K562 (cell line): Measurements from ENCODE around the gene VASH1. TPM values are rescaled to one million over a fixed set of nuclear protein-coding genes. Genes with fewer than 3 reads are reported as not detected.

ENCODE experiments used
- CC2D1A ChIP-seq: fragments of 450-650 bp; IDR thresholded peaks from 2 replicates; pipeline ENCODE4 v1.6.1; 2017; ENCODE audit warnings: mild to moderate bottlenecking
- ELF4 ChIP-seq: fragments of 450-650 bp; formaldehyde crosslinking; IDR thresholded peaks from 2 replicates; pipeline ENCODE4 v1.4.0; 2022; ENCODE audit warnings: missing genetic modification characterization
- FOSL1 ChIP-seq: fragments of 200-800 bp; sonication (Bioruptor generic); conservative IDR thresholded peaks from 2 replicates; pipeline ENCODE4 v1.6.1; 2016; ENCODE audit warnings: missing genetic modification characterization, missing compliant biosample characterization
- PBX2 ChIP-seq, 2 experiments: IDR thresholded peaks in 1 of 2; conservative IDR thresholded peaks in 1 of 2; 2 replicates each; pipeline ENCODE4 v1.6.1; 2016; ENCODE audit warnings: low read depth in 2 of 2, mild to moderate bottlenecking in 1 of 2, missing compliant biosample characterization in 1 of 2, missing genetic modification characterization in 1 of 2, moderate library complexity in 1 of 2
- POLR3A ChIP-seq: IDR thresholded peaks from 2 replicates; pipeline ENCODE4 v1.6.1; 2011; ENCODE audit warnings: borderline replicate concordance, mild to moderate bottlenecking, moderate library complexity; ENCODE audit not compliant: insufficient read length, insufficient read depth; ENCODE audit errors: extremely low read depth
- RAD21 ChIP-seq, 2 experiments: fragments of 250-450 bp in 1 of 2; fragments of 450-650 bp in 1 of 2; sonication (Bioruptor Pico) in 1 of 2; formaldehyde crosslinking in 1 of 2; IDR thresholded peaks in 1 of 2; conservative IDR thresholded peaks in 1 of 2; 2 replicates each; pipeline versions ENCODE4 v1.4.0 to v1.8.0; 2020 to 2022; ENCODE audit warnings: mild to moderate bottlenecking in 2 of 2, moderate library complexity in 1 of 2
- TEAD1 ChIP-seq, 2 experiments: fragments of 450-650 bp in 1 of 2; sonication (generic) in 1 of 2; formaldehyde crosslinking; IDR thresholded peaks; 2 replicates each; pipeline versions ENCODE4 v1.4.0 to v1.8.0; 2020 to 2022; ENCODE audit warnings: mild to moderate bottlenecking in 2 of 2, missing genetic modification reagents in 1 of 2
- ZBTB8A ChIP-seq: fragments of 450-650 bp; IDR thresholded peaks from 2 replicates; pipeline ENCODE4 v1.6.1; 2018; ENCODE audit warnings: mild to moderate bottlenecking, moderate library complexity; ENCODE audit not compliant: partially characterized antibody
- ZNF12 ChIP-seq: sonication (generic); formaldehyde crosslinking; IDR thresholded peaks from 2 replicates; pipeline ENCODE4 v1.4.0; 2020; ENCODE audit warnings: mild to moderate bottlenecking, missing genetic modification reagents
- ZNF431 ChIP-seq: sonication (generic); formaldehyde crosslinking; IDR thresholded peaks from 2 replicates; pipeline ENCODE4 v1.8.0; 2022; ENCODE audit warnings: mild to moderate bottlenecking, missing genetic modification reagents
- polyA plus RNA-seq, 8 experiments: library from polyadenylated mRNA; depleted of rRNA in 4 of 8; stranded (reverse) in 5 of 8; unstranded in 3 of 8; fragments of >200 nt; fragmentation: Nextera tagmentation in 2 of 8; fragmentation: Illumina TruSeq in 1 of 8; extraction: Ambion mirVana in 2 of 8; extraction: Trizol in 1 of 8; gene quantifications; 2 replicates each; pipeline versions ENCODE4 v1.2.1 to v1.2.3, GENCODE V29; 2011 to 2014; ENCODE audit warnings: inconsistent platforms in 1 of 8, missing spikeins in 1 of 8
- total RNA-seq, 7 experiments: library from RNA; depleted of rRNA in 6 of 7; stranded (reverse); fragments of >200 nt in 6 of 7; fragmentation: Illumina TruSeq in 2 of 7; extraction: Trizol in 2 of 7; gene quantifications; 2 replicates each; pipeline versions ENCODE4 v1.2.1 to v1.2.3, GENCODE V29; 2011 to 2021; ENCODE audit warnings: low replicate concordance in 1 of 7
- TF ChIP-seq, protein P1 (sequence below): fragments of 450-650 bp; IDR thresholded peaks from one replicate; pipeline ENCODE4 v1.6.1; 2018; ENCODE audit warnings: mild to moderate bottlenecking, moderate library complexity; ENCODE audit not compliant: partially characterized antibody
- TF ChIP-seq, protein P2 (sequence below): fragments of 250-450 bp; sonication (Bioruptor Pico); IDR thresholded peaks from 2 replicates; pipeline ENCODE4 v1.4.0; 2020; ENCODE audit warnings: mild to moderate bottlenecking, moderate library complexity, borderline replicate concordance
- TF ChIP-seq, protein P3 (sequence below): fragments of 250-450 bp; sonication (Bioruptor Pico); IDR thresholded peaks from 2 replicates; pipeline ENCODE4 v1.8.0; 2022; ENCODE audit warnings: inconsistent platforms
- TF ChIP-seq, protein P4 (sequence below), 2 experiments: fragments of 200-800 bp in 1 of 2; sonication (Bioruptor generic) in 1 of 2; sonication (generic) in 1 of 2; formaldehyde crosslinking in 1 of 2; IDR thresholded peaks in 1 of 2; conservative IDR thresholded peaks in 1 of 2; 2 replicates each; pipeline versions ENCODE4 v1.5.0 to v1.6.1; 2016 to 2020; ENCODE audit warnings: missing compliant biosample characterization in 1 of 2, missing genetic modification characterization in 1 of 2, missing genetic modification reagents in 1 of 2

Gene VASH1
- total and polyA plus RNA-seq, 9 of the 15 experiments (the other 6 are each of a cell fraction or from before 2014, with no cell fraction given), result 0.01 to 0.43 (median 0.13) TPM; not detected in 1

DNA sequence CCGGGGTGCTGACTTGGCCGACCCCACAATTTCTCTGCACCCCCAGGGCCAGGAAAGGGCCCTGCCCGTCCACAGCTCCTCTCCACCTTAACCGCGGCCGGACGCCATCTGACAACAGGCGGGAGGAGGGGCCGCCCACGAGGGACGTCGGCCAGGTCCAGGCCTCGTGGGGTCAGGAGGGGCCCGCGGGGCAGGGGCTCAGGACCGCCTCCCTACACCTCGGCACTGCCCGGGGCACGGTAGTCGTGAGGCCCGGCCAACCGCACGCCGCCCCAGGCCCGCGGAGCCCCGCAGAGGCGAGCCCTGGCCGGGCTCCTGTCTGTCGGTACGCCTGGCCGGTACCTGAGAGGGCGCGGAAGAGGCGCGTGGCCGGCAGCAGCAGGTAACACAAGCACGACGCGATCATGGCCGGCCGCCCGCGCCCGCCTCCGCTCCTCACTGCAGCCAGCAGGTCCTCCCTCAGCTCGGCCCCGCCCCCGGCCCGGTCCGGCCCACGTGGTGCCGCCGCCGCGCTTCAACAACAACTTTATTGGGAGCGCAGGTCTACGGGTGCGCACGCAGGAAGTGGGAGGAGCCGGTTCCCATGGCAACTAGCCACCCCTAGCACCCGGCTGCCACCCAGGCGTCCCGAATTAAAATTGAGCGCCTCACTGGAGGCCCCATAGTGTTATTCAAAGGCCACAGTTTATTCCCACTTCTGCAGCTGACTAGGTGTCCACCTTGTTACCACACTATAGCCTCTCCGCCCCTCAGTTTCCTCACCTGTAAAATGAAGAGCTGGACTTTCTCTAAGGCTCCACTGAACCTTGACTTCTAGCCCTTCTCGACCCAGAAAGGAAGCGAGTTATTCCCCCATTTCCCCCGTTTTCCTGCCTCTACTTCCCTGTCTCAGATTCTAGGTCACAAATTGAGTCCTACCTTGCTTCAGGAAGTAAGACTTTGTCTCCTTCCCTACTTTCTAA is 51.4 kb downstream of the VASH1 start, which contains the start of gene ANGEL1 (continued):
- TF ChIP-seq TEAD1 (CRISPR knock-in tag; IDR thresholded peaks at IDR 0.05) (no peak), POLR3A (no peak), RAD21 (CRISPR knock-in tag; conservative IDR thresholded peaks at IDR 0.05 in 1 of 2, IDR thresholded peaks at IDR 0.05 in 1 of 2) (no peak), PBX2 (CRISPR knock-in tag; IDR thresholded peaks at IDR 0.05; ENCODE audit: low read depth) (no peak), PBX2 (tag; conservative IDR thresholded peaks at IDR 0.05; ENCODE audit: low read depth) (no peak), ZBTB8A (no peak), ZNF12 (CRISPR knock-in tag) (no peak), ELF4 (CRISPR knock-in tag) (no peak), FOSL1 (no peak), ZNF431 (no peak; the same call in 1 of the 2 replicates), CC2D1A (no peak)
- TF ChIP-seq, protein P1, sequence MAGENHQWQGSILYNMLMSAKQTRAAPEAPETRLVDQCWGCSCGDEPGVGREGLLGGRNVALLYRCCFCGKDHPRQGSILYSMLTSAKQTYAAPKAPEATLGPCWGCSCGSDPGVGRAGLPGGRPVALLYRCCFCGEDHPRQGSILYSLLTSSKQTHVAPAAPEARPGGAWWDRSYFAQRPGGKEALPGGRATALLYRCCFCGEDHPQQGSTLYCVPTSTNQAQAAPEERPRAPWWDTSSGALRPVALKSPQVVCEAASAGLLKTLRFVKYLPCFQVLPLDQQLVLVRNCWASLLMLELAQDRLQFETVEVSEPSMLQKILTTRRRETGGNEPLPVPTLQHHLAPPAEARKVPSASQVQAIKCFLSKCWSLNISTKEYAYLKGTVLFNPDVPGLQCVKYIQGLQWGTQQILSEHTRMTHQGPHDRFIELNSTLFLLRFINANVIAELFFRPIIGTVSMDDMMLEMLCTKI, result no peak
- TF ChIP-seq, protein P2, sequence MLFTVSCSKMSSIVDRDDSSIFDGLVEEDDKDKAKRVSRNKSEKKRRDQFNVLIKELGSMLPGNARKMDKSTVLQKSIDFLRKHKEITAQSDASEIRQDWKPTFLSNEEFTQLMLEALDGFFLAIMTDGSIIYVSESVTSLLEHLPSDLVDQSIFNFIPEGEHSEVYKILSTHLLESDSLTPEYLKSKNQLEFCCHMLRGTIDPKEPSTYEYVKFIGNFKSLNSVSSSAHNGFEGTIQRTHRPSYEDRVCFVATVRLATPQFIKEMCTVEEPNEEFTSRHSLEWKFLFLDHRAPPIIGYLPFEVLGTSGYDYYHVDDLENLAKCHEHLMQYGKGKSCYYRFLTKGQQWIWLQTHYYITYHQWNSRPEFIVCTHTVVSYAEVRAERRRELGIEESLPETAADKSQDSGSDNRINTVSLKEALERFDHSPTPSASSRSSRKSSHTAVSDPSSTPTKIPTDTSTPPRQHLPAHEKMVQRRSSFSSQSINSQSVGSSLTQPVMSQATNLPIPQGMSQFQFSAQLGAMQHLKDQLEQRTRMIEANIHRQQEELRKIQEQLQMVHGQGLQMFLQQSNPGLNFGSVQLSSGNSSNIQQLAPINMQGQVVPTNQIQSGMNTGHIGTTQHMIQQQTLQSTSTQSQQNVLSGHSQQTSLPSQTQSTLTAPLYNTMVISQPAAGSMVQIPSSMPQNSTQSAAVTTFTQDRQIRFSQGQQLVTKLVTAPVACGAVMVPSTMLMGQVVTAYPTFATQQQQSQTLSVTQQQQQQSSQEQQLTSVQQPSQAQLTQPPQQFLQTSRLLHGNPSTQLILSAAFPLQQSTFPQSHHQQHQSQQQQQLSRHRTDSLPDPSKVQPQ (CRISPR knock-in tag), result no peak
- TF ChIP-seq, protein P3, sequence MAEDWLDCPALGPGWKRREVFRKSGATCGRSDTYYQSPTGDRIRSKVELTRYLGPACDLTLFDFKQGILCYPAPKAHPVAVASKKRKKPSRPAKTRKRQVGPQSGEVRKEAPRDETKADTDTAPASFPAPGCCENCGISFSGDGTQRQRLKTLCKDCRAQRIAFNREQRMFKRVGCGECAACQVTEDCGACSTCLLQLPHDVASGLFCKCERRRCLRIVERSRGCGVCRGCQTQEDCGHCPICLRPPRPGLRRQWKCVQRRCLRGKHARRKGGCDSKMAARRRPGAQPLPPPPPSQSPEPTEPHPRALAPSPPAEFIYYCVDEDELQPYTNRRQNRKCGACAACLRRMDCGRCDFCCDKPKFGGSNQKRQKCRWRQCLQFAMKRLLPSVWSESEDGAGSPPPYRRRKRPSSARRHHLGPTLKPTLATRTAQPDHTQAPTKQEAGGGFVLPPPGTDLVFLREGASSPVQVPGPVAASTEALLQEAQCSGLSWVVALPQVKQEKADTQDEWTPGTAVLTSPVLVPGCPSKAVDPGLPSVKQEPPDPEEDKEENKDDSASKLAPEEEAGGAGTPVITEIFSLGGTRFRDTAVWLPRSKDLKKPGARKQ (CRISPR knock-in tag), result no peak
- TF ChIP-seq, protein P4, sequence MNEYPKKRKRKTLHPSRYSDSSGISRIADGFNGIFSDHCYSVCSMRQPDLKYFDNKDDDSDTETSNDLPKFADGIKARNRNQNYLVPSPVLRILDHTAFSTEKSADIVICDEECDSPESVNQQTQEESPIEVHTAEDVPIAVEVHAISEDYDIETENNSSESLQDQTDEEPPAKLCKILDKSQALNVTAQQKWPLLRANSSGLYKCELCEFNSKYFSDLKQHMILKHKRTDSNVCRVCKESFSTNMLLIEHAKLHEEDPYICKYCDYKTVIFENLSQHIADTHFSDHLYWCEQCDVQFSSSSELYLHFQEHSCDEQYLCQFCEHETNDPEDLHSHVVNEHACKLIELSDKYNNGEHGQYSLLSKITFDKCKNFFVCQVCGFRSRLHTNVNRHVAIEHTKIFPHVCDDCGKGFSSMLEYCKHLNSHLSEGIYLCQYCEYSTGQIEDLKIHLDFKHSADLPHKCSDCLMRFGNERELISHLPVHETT (CRISPR knock-in tag; conservative IDR thresholded peaks at IDR 0.05 in 1 of 2, IDR thresholded peaks at IDR 0.05 in 1 of 2), result no peak
